Adrenal gland (tissue), 5 donors: ENCODE results near the gene FOXO4.

ENCODE experiments used
- CTCF ChIP-seq, 6 experiments: fragments of 450-650 bp in 4 of 6; fragments of 200-600 bp in 2 of 6; sonication (generic) in 1 of 6; IDR thresholded peaks; 1 replicate in 5 of 6; 2 replicates in 1 of 6; pipeline versions ENCODE4 v1.5.1 to v1.8.0; 2016 to 2021; ENCODE audit warnings: antibody characterized with exemption in 6 of 6, mild to moderate bottlenecking in 2 of 6, moderate library complexity in 1 of 6
- POLR2A ChIP-seq, 2 donors: fragments of 450-650 bp; IDR thresholded peaks; one replicate each; pipeline ENCODE4 v1.6.1; 2017; ENCODE audit warnings: antibody characterized with exemption in 2 of 2, mild to moderate bottlenecking in 2 of 2, moderate library complexity in 1 of 2
- donor health status: DM: no; HTN: no; CAD: no.

GRCh38 chrX:71102292-71102691 is 6.6 kb downstream of the FOXO4 start:
- TF ChIP-seq CTCF (IDR thresholded peaks at IDR 0.05) (no peak), POLR2A (IDR thresholded peaks at IDR 0.05) (no peak)
